ENCODE measurements around the gene AEBP1. TPM values are rescaled to one million over a fixed set of nuclear protein-coding genes. Genes with fewer than 3 reads are reported as not detected.

AEBP1 gene
- total RNA-seq, 1 experiment from 2014 or later: 0.54 TPM

GRCh38 chr7:44162785-44163395 lies 58.7 kb downstream of the AEBP1 start:
- no peaks in the 10 kb centered on the region for H3K36me3 ChIP-seq (ENCODE audit: control insufficient read depth, insufficient read depth, low read length)
- no peak overlapping the region for H3K4me3 Mint-ChIP-seq (ENCODE audit: unreplicated experiment)
- no peaks in the 10 kb centered on the region for H3K9me3 Mint-ChIP-seq (ENCODE audit: unreplicated experiment)
- DNase-seq: no peak
- no peak overlapping the region for H3K4me3 ChIP-seq (ENCODE audit: low read depth, low read length)
- no peak for TF ChIP-seq CTCF (IDR thresholded peaks at IDR 0.05; ENCODE audit: insufficient read depth in 1 of 2, low read depth in 1 of 2, low read length in 1 of 2, severe bottlenecking in 1 of 2, unreplicated experiment in 1 of 2)
- H3K36me3 Mint-ChIP-seq (ENCODE audit: insufficient read depth, unreplicated experiment): no peaks in the 10 kb centered on the region
- H3K27me3 Mint-ChIP-seq (ENCODE audit: insufficient read depth, unreplicated experiment): peaks cover 11% of the 10 kb centered on the region
- CTCF ChIA-PET: no interaction called here
- peaks cover 4% of the 10 kb centered on the region for H3K4me1 Mint-ChIP-seq (ENCODE audit: low read depth, unreplicated experiment)
- no peaks in the 10 kb centered on the region for H3K4me1 ChIP-seq
- H3K27ac Mint-ChIP-seq (ENCODE audit: unreplicated experiment): no peak overlapping the region
- H3K27me3 ChIP-seq (replicated peaks; ENCODE audit: control insufficient read depth, insufficient read depth, low read length): no peaks in the 10 kb centered on the region
- BruUV-seq (replicated peaks): no TSS peak
- no peaks in the 10 kb centered on the region for H3K9me3 ChIP-seq
- intact Hi-C loops (cut with micrococcal nuclease; ENCODE audit: unreplicated experiment): no loop called here
- POLR2A ChIA-PET: no interaction called here

- no peaks in the 10 kb centered on the region for H3K36me3 Mint-ChIP-seq (ENCODE audit: insufficient read depth, unreplicated experiment)
- H3K27ac Mint-ChIP-seq (ENCODE audit: unreplicated experiment): no peak overlapping the region
- Histone ChIP-seq H3K27me3 (replicated peaks; ENCODE audit: control insufficient read depth, insufficient read depth, low read length) (no peaks in the 10 kb centered on the region), H3K36me3 (ENCODE audit: control insufficient read depth, insufficient read depth, low read length) (no peaks in the 10 kb centered on the region), H3K4me3 (ENCODE audit: low read depth, low read length) (no peak overlapping the region), H3K9me3 (no peaks in the 10 kb centered on the region), H3K4me1 (no peaks in the 10 kb centered on the region)
- H3K4me1 Mint-ChIP-seq (ENCODE audit: low read depth, unreplicated experiment): peaks cover 4% of the 10 kb centered on the region
- no peak for TF ChIP-seq CTCF (IDR thresholded peaks at IDR 0.05; ENCODE audit: insufficient read depth in 1 of 2, low read depth in 1 of 2, low read length in 1 of 2, severe bottlenecking in 1 of 2, unreplicated experiment in 1 of 2)
- peaks cover 11% of the 10 kb centered on the region for H3K27me3 Mint-ChIP-seq (ENCODE audit: insufficient read depth, unreplicated experiment)
- ChIA-PET CTCF (no interaction called here), POLR2A (no interaction called here)
- no peaks in the 10 kb centered on the region for H3K9me3 Mint-ChIP-seq (ENCODE audit: unreplicated experiment)
- intact Hi-C loops (cut with micrococcal nuclease; ENCODE audit: unreplicated experiment): no loop called here
- BruUV-seq (replicated peaks): no TSS peak
- H3K4me3 Mint-ChIP-seq (ENCODE audit: unreplicated experiment): no peak overlapping the region
- DNase-seq: no peak
Observed at GRCh38 chr7:44163591-44163990, 59.4 kb downstream of the AEBP1 start.

Small RNA genes lying within 50 kb of the gene (microRNA-seq; reads per million reads assigned to microRNA genes)
- not detected for gene MIR6838

Other genes with a start within 250 kb of the AEBP1 start
- gene MRPS24, start 234.8 kb upstream of the AEBP1 start, total RNA-seq (2022): 143 and 150 TPM in 2 replicates
- 35.2 and 36.0 TPM in 2 replicates for gene URGCP, start 197.7 kb upstream of the AEBP1 start, total RNA-seq (2022)
- 12.7 and 15.4 TPM in 2 replicates for gene UBE2D4, start 177.9 kb upstream of the AEBP1 start, total RNA-seq (2022)
- gene SPDYE1, start 106.4 kb upstream of the AEBP1 start, total RNA-seq (2022): not detected in 2 replicates
- gene DBNL, start 59.6 kb upstream of the AEBP1 start, total RNA-seq (2022): 83.2 and 85.5 TPM in 2 replicates
- gene PGAM2, start 38.8 kb upstream of the AEBP1 start, total RNA-seq (2022): not detected in 2 replicates
- 18.3 and 19.5 TPM in 2 replicates for gene POLM, start 21.8 kb upstream of the AEBP1 start, total RNA-seq (2022)
- gene POLD2, start 19.2 kb downstream of the AEBP1 start, total RNA-seq (2022): 130 and 140 TPM in 2 replicates
- gene MYL7, start 37.0 kb downstream of the AEBP1 start, total RNA-seq (2022): 16.2 and 22.4 TPM in 2 replicates
- gene GCK, start 85.1 kb downstream of the AEBP1 start, total RNA-seq (2022): not detected in 2 replicates
- 117 and 123 TPM in 2 replicates for gene YKT6, start 96.6 kb downstream of the AEBP1 start, total RNA-seq (2022)
- not detected in 2 replicates for gene CAMK2B, start 221.2 kb downstream of the AEBP1 start, total RNA-seq (2022)

Data from Caco-2 (cell line).